COLO829 (cell line): ENCODE results near the gene ZNF416.

Experiments
- DNase-seq: peaks from one replicate; pipeline ENCODE4 v3.0.0; 2012; ENCODE audit warnings: low spot score

The ZNF416 gene

GRCh38 chr19:57559008-57559403, 19.7 kb downstream of the ZNF416 start:
- DNase-seq, result no peak

GRCh38 chr19:57558525-57558924, 20.2 kb downstream of the ZNF416 start:
- no peak for DNase-seq

- no peak for DNase-seq
Observed at GRCh38 chr19:57557659-57558058, 21.1 kb downstream of the ZNF416 start.

GRCh38 chr19:57552432-57552831, 26.3 kb downstream of the ZNF416 start:
- DNase-seq, result no peak

- no peak for DNase-seq
Observed at GRCh38 chr19:57546513-57546912, 32.2 kb downstream of the ZNF416 start.

GRCh38 chr19:57537953-57538547, 40.7 kb downstream of the ZNF416 start:
- DNase-seq, result no peak

GRCh38 chr19:57527136-57527881, 51.4 kb downstream of the ZNF416 start, which contains the start of gene ZNF549:
ZNF549 (plus strand) TSS chr19:57527356; CDS start chr19:57527574, 218 bp downstream.
- DNase-seq, result peak; percentile 95
